AG08396 (cell line): Measurements from ENCODE around the gene ARMCX5.

Source experiments
- DNase-seq: peaks from one replicate; pipeline ENCODE4 v3.0.0; 2012; ENCODE audit warnings: low spot score, mixed read lengths

The ARMCX5 gene

GRCh38 chrX:102599084-102599950, at the start of gene ARMCX5:
Gene ARMCX5 (plus strand): TSS chrX:102599515. CDS start chrX:102602142, 2,627 bp downstream.
- DNase-seq: peak; percentile 55

GRCh38 chrX:102558607-102559006, 40.7 kb upstream of the ARMCX5 start:
- no peak for DNase-seq

- no peak for DNase-seq
Observed at GRCh38 chrX:102560423-102561068, 38.8 kb upstream of the ARMCX5 start.

GRCh38 chrX:102580891-102581290, 18.4 kb upstream of the ARMCX5 start:
- no peak for DNase-seq

- DNase-seq: no peak
Observed at GRCh38 chrX:102593367-102593766, 5.9 kb upstream of the ARMCX5 start.

GRCh38 chrX:102599951-102600579, 750 bp downstream of the ARMCX5 start:
- DNase-seq: peak; percentile 10

GRCh38 chrX:102604327-102604726, 5.0 kb downstream of the ARMCX5 start:
- no peak for DNase-seq

- no peak for DNase-seq
Observed at GRCh38 chrX:102606115-102606514, 6.8 kb downstream of the ARMCX5 start.

- no peak for DNase-seq
Observed at GRCh38 chrX:102610905-102611304, 11.6 kb downstream of the ARMCX5 start.

- no peak for DNase-seq
Observed at GRCh38 chrX:102624105-102624504, 24.8 kb downstream of the ARMCX5 start.

- DNase-seq: no peak
Observed at GRCh38 chrX:102627640-102628039, 28.3 kb downstream of the ARMCX5 start.

- no peak for DNase-seq
Observed at GRCh38 chrX:102637561-102637960, 38.2 kb downstream of the ARMCX5 start.

- DNase-seq: no peak
Observed at GRCh38 chrX:102650903-102651241, 51.6 kb downstream of the ARMCX5 start.

- DNase-seq: peak; percentile 48
Observed at GRCh38 chrX:102651242-102652011, 52.1 kb downstream of the ARMCX5 start, which contains the start of gene GPRASP1. Gene GPRASP1 (plus strand): TSS chrX:102651483. CDS start chrX:102653914, 2,431 bp downstream.

- DNase-seq: peak; percentile 36
Observed at GRCh38 chrX:102652031-102652688, 52.8 kb downstream of the ARMCX5 start.
